Measurements from ENCODE around the gene CLUH.

Gene CLUH

GRCh38 chr17:2710071-2710802, 1.3 kb downstream of the CLUH start:
- H3K27me3 Mint-ChIP-seq: no peaks in the 10 kb centered on the region
- no peak for DNase-seq
- H3K9me3 Mint-ChIP-seq: no peaks in the 10 kb centered on the region
- ATAC-seq (replicated peaks): no peak
- peak overlapping the region; percentile 84 for H3K27ac Mint-ChIP-seq
- peaks cover 8 to 11% of the 10 kb centered on the region in 2 donors for H3K36me3 Mint-ChIP-seq
- peaks cover 41 to 55% of the 10 kb centered on the region in 2 donors for H3K4me1 Mint-ChIP-seq
- peak overlapping the region; percentile 86 to 89 for H3K4me3 Mint-ChIP-seq

GRCh38 chr17:2709183-2709661, 2.3 kb downstream of the CLUH start:
- no peaks in the 10 kb centered on the region for H3K27me3 Mint-ChIP-seq
- peak overlapping the region; percentile 86 to 89 for H3K4me3 Mint-ChIP-seq
- DNase-seq (peak; percentile 56), ATAC-seq (replicated peaks) (no peak)
- H3K36me3 Mint-ChIP-seq: peaks cover 17 to 19% of the 10 kb centered on the region in 2 donors
- H3K4me1 Mint-ChIP-seq: peaks cover 47 to 62% of the 10 kb centered on the region in 2 donors
- H3K27ac Mint-ChIP-seq: peak overlapping the region; percentile 87
- H3K9me3 Mint-ChIP-seq: no peaks in the 10 kb centered on the region

GRCh38 chr17:2708585-2709182, 2.9 kb downstream of the CLUH start:
- Mint-ChIP-seq H3K4me1 (peaks cover 47 to 62% of the 10 kb centered on the region in 2 donors), H3K27ac (peak overlapping the region; percentile 87), H3K4me3 (peak overlapping the region; percentile 86 to 89), H3K36me3 (peaks cover 19 to 21% of the 10 kb centered on the region in 2 donors), H3K27me3 (no peaks in the 10 kb centered on the region), H3K9me3 (no peaks in the 10 kb centered on the region)
- ATAC-seq (replicated peaks) (peak; percentile 57 to 66), DNase-seq (no peak)

GRCh38 chr17:2707721-2708584, 3.6 kb downstream of the CLUH start:
- Mint-ChIP-seq H3K4me3 (peak overlapping the region; percentile 18 to 34), H3K27ac (peak overlapping the region; percentile 84), H3K27me3 (no peaks in the 10 kb centered on the region), H3K9me3 (no peaks in the 10 kb centered on the region), H3K4me1 (peaks cover 47 to 62% of the 10 kb centered on the region in 2 donors), H3K36me3 (peaks cover 22 to 23% of the 10 kb centered on the region in 2 donors)
- DNase-seq (no peak), ATAC-seq (replicated peaks) (no peak)

GRCh38 chr17:2706911-2707510, 4.6 kb downstream of the CLUH start:
- Mint-ChIP-seq H3K27ac (no peak overlapping the region), H3K4me1 (peaks cover 40 to 54% of the 10 kb centered on the region in 2 donors)

GRCh38 chr17:2705888-2706795, 5.4 kb downstream of the CLUH start:
- ATAC-seq (replicated peaks): no peak
- H3K36me3 Mint-ChIP-seq: peaks cover 25 to 28% of the 10 kb centered on the region in 2 donors
- no peak for DNase-seq
- peak overlapping the region; percentile 71 for H3K27ac Mint-ChIP-seq
- H3K9me3 Mint-ChIP-seq: no peaks in the 10 kb centered on the region
- H3K4me3 Mint-ChIP-seq: no peak overlapping the region
- peaks cover 38 to 51% of the 10 kb centered on the region in 2 donors for H3K4me1 Mint-ChIP-seq
- no peaks in the 10 kb centered on the region for H3K27me3 Mint-ChIP-seq

More at GRCh38 chr17:2706911-2707510, 4.6 kb downstream of the CLUH start:
- Mint-ChIP-seq H3K36me3 (peaks cover 25 to 28% of the 10 kb centered on the region in 2 donors), H3K9me3 (no peaks in the 10 kb centered on the region), H3K4me3 (no peak overlapping the region), H3K27me3 (no peaks in the 10 kb centered on the region)
- DNase-seq: no peak
- no peak for ATAC-seq (replicated peaks)

GRCh38 chr17:2705263-2705662, 6.3 kb downstream of the CLUH start:
- Mint-ChIP-seq H3K4me3 (no peak overlapping the region), H3K27me3 (no peaks in the 10 kb centered on the region), H3K27ac (peak overlapping the region; percentile 38), H3K4me1 (peaks cover 36 to 44% of the 10 kb centered on the region in 2 donors), H3K9me3 (no peaks in the 10 kb centered on the region), H3K36me3 (peaks cover 31 to 33% of the 10 kb centered on the region in 2 donors)
- ATAC-seq (replicated peaks): no peak
- DNase-seq: no peak

- peaks cover 31 to 36% of the 10 kb centered on the region in 2 donors for H3K36me3 Mint-ChIP-seq
- no peak overlapping the region for H3K4me3 Mint-ChIP-seq
- H3K9me3 Mint-ChIP-seq: no peaks in the 10 kb centered on the region
- peak overlapping the region; percentile 42 for H3K27ac Mint-ChIP-seq
- DNase-seq (no peak), ATAC-seq (replicated peaks) (no peak)
- H3K27me3 Mint-ChIP-seq: no peaks in the 10 kb centered on the region
- H3K4me1 Mint-ChIP-seq: peaks cover 32 to 40% of the 10 kb centered on the region in 2 donors
Measured at GRCh38 chr17:2704890-2705248, 6.7 kb downstream of the CLUH start.

GRCh38 chr17:2704031-2704889, 7.3 kb downstream of the CLUH start:
- Mint-ChIP-seq H3K27me3 (no peaks in the 10 kb centered on the region), H3K4me1 (peaks cover 26 to 34% of the 10 kb centered on the region in 2 donors), H3K36me3 (peaks cover 31 to 39% of the 10 kb centered on the region in 2 donors), H3K27ac (peak overlapping the region; percentile 42), H3K9me3 (no peaks in the 10 kb centered on the region), H3K4me3 (no peak overlapping the region)
- ATAC-seq (replicated peaks) (no peak), DNase-seq (no peak)

GRCh38 chr17:2703606-2704005, 8.0 kb downstream of the CLUH start:
- Mint-ChIP-seq H3K27me3 (no peaks in the 10 kb centered on the region), H3K4me1 (peaks cover 20 to 28% of the 10 kb centered on the region in 2 donors), H3K27ac (peak overlapping the region; percentile 20), H3K4me3 (no peak overlapping the region), H3K9me3 (no peaks in the 10 kb centered on the region), H3K36me3 (peaks cover 31 to 39% of the 10 kb centered on the region in 2 donors)
- no peak for DNase-seq
- ATAC-seq (replicated peaks): no peak

GRCh38 chr17:2703181-2703580, 8.4 kb downstream of the CLUH start:
- ATAC-seq (replicated peaks) (no peak), DNase-seq (no peak)
- Mint-ChIP-seq H3K9me3 (no peaks in the 10 kb centered on the region), H3K27me3 (no peaks in the 10 kb centered on the region), H3K4me3 (no peak overlapping the region), H3K4me1 (peaks cover 17 to 24% of the 10 kb centered on the region in 2 donors), H3K27ac (no peak overlapping the region), H3K36me3 (peaks cover 34 to 43% of the 10 kb centered on the region in 2 donors)

- peaks cover 16 to 20% of the 10 kb centered on the region in 2 donors for H3K4me1 Mint-ChIP-seq
- no peaks in the 10 kb centered on the region for H3K9me3 Mint-ChIP-seq
- DNase-seq: no peak
- no peak overlapping the region for H3K4me3 Mint-ChIP-seq
- H3K27ac Mint-ChIP-seq: no peak overlapping the region
- ATAC-seq (replicated peaks): no peak
- peaks cover 37 to 45% of the 10 kb centered on the region in 2 donors for H3K36me3 Mint-ChIP-seq
- H3K27me3 Mint-ChIP-seq: no peaks in the 10 kb centered on the region
Measured at GRCh38 chr17:2701996-2702741, 9.4 kb downstream of the CLUH start.

Measured in stimulated activated naive B cell treated with anti-CD40 and anti-IgM and Interleukin-4, amounts not matched to agents 10 μg/mL and 1 μg/mL and 100 μg/mL, for 72 hours (primary cell).